ENCODE data around the gene ZFAND3. TPM values are rescaled to one million over a fixed set of nuclear protein-coding genes. Genes with fewer than 3 reads are reported as not detected.

ZFAND3 gene
- polyA plus RNA-seq, 2 of the 4 experiments (the other 2 are of a cell fraction): 12.0 to 50.0 TPM

- WGBS (ENCODE audit: missing lambda C conversion rate): 83% methylated on average over 9 of the region's 14 CpGs
- ChIA-PET POLR2A (no interaction called here), CTCF (interaction anchor here (0.5 to 1.2 kb wide), 2 partner anchors 58 to 919 kb away, joined by 3 read pairs; no protein-coding TSS in a partner anchor)
- Histone ChIP-seq H3K27ac (no peak overlapping the region), H3K4me1 (no peaks in the 10 kb centered on the region), H3K9me3 (no peaks in the 10 kb centered on the region), H3K4me2 (no peak overlapping the region), H3K4me3 (no peak overlapping the region)
- ATAC-seq: no peak
- no peak for FAIRE-seq
- DNase-seq (ENCODE audit: low read depth in 1 of 2, low spot score in 1 of 2): no peak
- TF ChIP-seq ESRRA (IDR thresholded peaks at IDR 0.05; ENCODE audit: borderline replicate concordance, low read length) (no peak), CEBPB (IDR thresholded peaks at IDR 0.05) (no peak), USF2 (IDR thresholded peaks at IDR 0.05) (no peak), TP53 (CRISPR knock-in tag; IDR thresholded peaks at IDR 0.05) (no peak), JUN (IDR thresholded peaks at IDR 0.05) (no peak), HES2 (IDR thresholded peaks at IDR 0.05) (no peak), ATOH8 (CRISPR knock-in tag; IDR thresholded peaks at IDR 0.05; ENCODE audit: low read depth) (no peak), FOSB (CRISPR knock-in tag; IDR thresholded peaks at IDR 0.05) (no peak), PBX3 (IDR thresholded peaks at IDR 0.05) (no peak), E2F6 (IDR thresholded peaks at IDR 0.05; ENCODE audit: borderline replicate concordance, low read depth) (no peak), CHD2 (IDR thresholded peaks at IDR 0.05; ENCODE audit: low read length, partially characterized antibody) (no peak), CBX2 (IDR thresholded peaks at IDR 0.05; ENCODE audit: borderline replicate concordance, low read depth) (no peak), FOXS1 (CRISPR knock-in tag; IDR thresholded peaks at IDR 0.05) (no peak), PHF8 (IDR thresholded peaks at IDR 0.05; ENCODE audit: borderline replicate concordance, low read depth) (no peak), HOXA7 (CRISPR knock-in tag; IDR thresholded peaks at IDR 0.05) (no peak), SREBF2 (IDR thresholded peaks at IDR 0.05) (no peak), ZFP36 (IDR thresholded peaks at IDR 0.05; ENCODE audit: borderline replicate concordance, partially characterized antibody) (no peak)
Measured at GRCh38 chr6:38177882-38178583, 358.5 kb downstream of the ZFAND3 start.

- DNase-seq (ENCODE audit: low read depth in 1 of 2, low spot score in 1 of 2): no peak
- no peaks in the 10 kb centered on the region for H3K4me1 ChIP-seq
- H3K4me3 ChIP-seq: no peak overlapping the region
- no peak overlapping the region for H3K27ac ChIP-seq
- no peaks in the 10 kb centered on the region for H3K9me3 ChIP-seq
- ChIA-PET CTCF (interaction anchor here (0.7 to 1.2 kb wide), 2 partner anchors 57 to 140 kb away, joined by 3 to 4 read pairs; no protein-coding TSS in a partner anchor), POLR2A (no interaction called here)
- H3K4me2 ChIP-seq: no peak overlapping the region
- TF ChIP-seq ELK1 (IDR thresholded peaks at IDR 0.05; ENCODE audit: low read depth, low read length) (no peak), HOXB5 (CRISPR knock-in tag; IDR thresholded peaks at IDR 0.05) (no peak), SREBF2 (IDR thresholded peaks at IDR 0.05) (no peak), HES2 (IDR thresholded peaks at IDR 0.05) (no peak), TFCP2L1 (CRISPR knock-in tag; IDR thresholded peaks at IDR 0.05) (no peak), RNF2 (IDR thresholded peaks at IDR 0.05; ENCODE audit: borderline replicate concordance, low read depth) (no peak), PBX3 (IDR thresholded peaks at IDR 0.05) (no peak)
- no peak for FAIRE-seq
- no peak for ATAC-seq
- 78% methylated on average over 2 of the region's 2 CpGs for WGBS (ENCODE audit: missing lambda C conversion rate)
Measured at GRCh38 chr6:38178584-38178886, 359.0 kb downstream of the ZFAND3 start.

Data from A549 (cell line).